OCI-LY1 (cell line): ENCODE measurements around the gene USP6NL.

ENCODE experiments used
- H2AFZ ChIP-seq: fragments of 200-600 bp; sonication (generic), shearing (Covaris generic); 2 replicates; pipeline ENCODE4 v1.6.0; 2014; ENCODE audit warnings: antibody characterized with exemption, mild to moderate bottlenecking, low read length
- H3F3A ChIP-seq: fragments of 200-600 bp; sonication (generic), shearing (Covaris generic); 2 replicates; pipeline ENCODE4 v1.6.0; 2014; ENCODE audit warnings: mild to moderate bottlenecking, antibody characterized with exemption, low read length, moderate library complexity; ENCODE audit not compliant: insufficient read depth
- H3K27ac ChIP-seq: fragments of 200-600 bp; sonication (generic); 2 replicates; pipeline ENCODE4 v1.5.1; 2014; ENCODE audit warnings: low read length, mixed run types, mild to moderate bottlenecking, low read depth; ENCODE audit not compliant: poor library complexity, severe bottlenecking
- H3K27me3 ChIP-seq: fragments of 200-600 bp; sonication (generic); 2 replicates; pipeline ENCODE4 v1.6.0; 2014; ENCODE audit warnings: antibody characterized with exemption, mild to moderate bottlenecking, low read length, moderate library complexity; ENCODE audit not compliant: insufficient read depth
- H3K36me3 ChIP-seq: fragments of 200-600 bp; sonication (generic); 2 replicates; pipeline ENCODE4 v1.6.1; 2014; ENCODE audit warnings: mild to moderate bottlenecking, antibody characterized with exemption, low read length, moderate library complexity, mixed read lengths; ENCODE audit not compliant: insufficient read depth
- H3K4me1 ChIP-seq: fragments of 200-600 bp; sonication (generic); 2 replicates; pipeline ENCODE4 v1.5.1; 2014; ENCODE audit warnings: mild to moderate bottlenecking, low read length, moderate library complexity; ENCODE audit not compliant: insufficient read depth, severe bottlenecking
- H3K4me2 ChIP-seq: fragments of 200-600 bp; sonication (generic), shearing (Covaris generic); 2 replicates; pipeline ENCODE4 v1.6.1; 2014; ENCODE audit warnings: low read length
- H3K4me3 ChIP-seq: fragments of 200-600 bp; sonication (generic); 2 replicates; pipeline ENCODE4 v1.5.1; 2014; ENCODE audit warnings: low read length, low read depth, mild to moderate bottlenecking, mixed read lengths; ENCODE audit not compliant: poor library complexity, severe bottlenecking
- H3K79me2 ChIP-seq: fragments of 200-600 bp; shearing (Covaris generic); 2 replicates; pipeline ENCODE4 v1.6.1; 2016; ENCODE audit warnings: mixed run types, low read length, mixed read lengths; ENCODE audit not compliant: insufficient read depth
- H3K9ac ChIP-seq: fragments of 200-600 bp; sonication (generic), shearing (Covaris generic); 2 replicates; pipeline ENCODE4 v1.6.1; 2014; ENCODE audit warnings: mild to moderate bottlenecking, low read length, mixed read lengths
- H3K9me2 ChIP-seq: fragments of 200-600 bp; sonication (generic), shearing (Covaris generic); 2 replicates; pipeline ENCODE4 v1.6.1; 2014; ENCODE audit warnings: low read depth, mild to moderate bottlenecking, low read length, mixed read lengths
- H3K9me3 ChIP-seq: fragments of 200-600 bp; shearing (Covaris generic); 2 replicates; pipeline ENCODE4 v1.6.1; 2014; ENCODE audit warnings: low read length, mixed read lengths
- H4K20me1 ChIP-seq: fragments of 200-600 bp; sonication (generic), shearing (Covaris generic); 2 replicates; pipeline ENCODE4 v1.6.0; 2016; ENCODE audit warnings: mild to moderate bottlenecking, low read length; ENCODE audit not compliant: insufficient read depth
- CTCF ChIP-seq: fragments of 200-600 bp; sonication (generic), shearing (Covaris generic); IDR thresholded peaks from 2 replicates; pipeline ENCODE4 v1.5.1; 2017; ENCODE audit warnings: mild to moderate bottlenecking, antibody characterized with exemption, low read length, moderate library complexity, mixed read lengths
- EZH2 ChIP-seq: fragments of 200-600 bp; sonication (generic), shearing (Covaris generic); IDR thresholded peaks from 2 replicates; pipeline ENCODE4 v1.8.0; 2017; ENCODE audit warnings: borderline replicate concordance, mixed run types, mild to moderate bottlenecking, antibody characterized with exemption, low read length, moderate library complexity, mixed read lengths

USP6NL gene

GRCh38 chr10:11430421-11431215 is 180.8 kb downstream of the USP6NL start:
- H3K4me1 ChIP-seq = no peaks in the 10 kb centered on the region
- H3K4me3 ChIP-seq = no peak overlapping the region
- no peaks in the 10 kb centered on the region for H3K36me3 ChIP-seq
- TF ChIP-seq EZH2 (no peak), CTCF (no peak)
- H3K27ac ChIP-seq = no peak overlapping the region
- no peak overlapping the region for H3K4me2 ChIP-seq
- H3K27me3 ChIP-seq = no peaks in the 10 kb centered on the region
- no peaks in the 10 kb centered on the region for H3K9me3 ChIP-seq
- H3K79me2 ChIP-seq = no peaks in the 10 kb centered on the region
- no peak overlapping the region for H3K9ac ChIP-seq
- H3F3A ChIP-seq = no peaks in the 10 kb centered on the region
- no peak overlapping the region for H2AFZ ChIP-seq
- H4K20me1 ChIP-seq = no peaks in the 10 kb centered on the region
- H3K9me2 ChIP-seq = no peaks in the 10 kb centered on the region

DNA sequence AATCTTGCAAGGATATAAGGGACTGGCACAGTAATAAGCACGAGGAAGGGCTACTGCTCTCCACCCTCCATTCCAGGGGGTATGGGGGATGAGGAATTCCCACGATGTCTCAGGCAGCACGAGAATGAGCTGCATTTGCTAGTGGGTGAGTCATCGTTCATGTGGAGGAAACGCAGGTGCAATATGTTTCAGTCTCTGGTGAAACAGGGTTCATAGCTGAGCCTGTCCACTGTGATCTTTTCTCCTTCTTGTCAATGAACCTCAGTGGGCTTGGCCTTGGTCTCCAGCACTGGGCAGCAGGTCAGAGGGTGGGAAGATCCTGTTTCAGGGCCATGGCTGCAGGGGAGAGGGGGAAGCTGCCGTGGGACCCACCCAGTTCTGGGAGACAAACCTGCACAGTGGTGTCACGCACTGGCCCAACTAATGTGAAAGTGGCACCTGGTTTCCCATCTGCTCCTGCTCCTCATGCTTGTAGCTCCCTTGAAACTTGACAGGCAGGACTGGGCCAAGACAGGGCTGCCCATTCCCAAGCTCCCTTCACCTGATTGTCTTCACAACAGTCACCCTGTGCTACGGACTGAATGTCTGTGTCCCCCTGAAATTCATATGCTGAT is 181.9 kb downstream of the USP6NL start:
- H3K9me2 ChIP-seq = no peaks in the 10 kb centered on the region
- no peaks in the 10 kb centered on the region for H3F3A ChIP-seq
- no peaks in the 10 kb centered on the region for H3K79me2 ChIP-seq
- no peak overlapping the region for H3K9ac ChIP-seq
- no peak overlapping the region for H2AFZ ChIP-seq
- no peaks in the 10 kb centered on the region for H3K36me3 ChIP-seq
- no peak for TF ChIP-seq CTCF
- no peaks in the 10 kb centered on the region for H3K27me3 ChIP-seq
- H3K4me3 ChIP-seq = no peak overlapping the region
- no peak overlapping the region for H3K27ac ChIP-seq
- no peak overlapping the region for H3K4me2 ChIP-seq
- no peaks in the 10 kb centered on the region for H3K4me1 ChIP-seq
- no peaks in the 10 kb centered on the region for H4K20me1 ChIP-seq
- H3K9me3 ChIP-seq = no peaks in the 10 kb centered on the region

DNA sequence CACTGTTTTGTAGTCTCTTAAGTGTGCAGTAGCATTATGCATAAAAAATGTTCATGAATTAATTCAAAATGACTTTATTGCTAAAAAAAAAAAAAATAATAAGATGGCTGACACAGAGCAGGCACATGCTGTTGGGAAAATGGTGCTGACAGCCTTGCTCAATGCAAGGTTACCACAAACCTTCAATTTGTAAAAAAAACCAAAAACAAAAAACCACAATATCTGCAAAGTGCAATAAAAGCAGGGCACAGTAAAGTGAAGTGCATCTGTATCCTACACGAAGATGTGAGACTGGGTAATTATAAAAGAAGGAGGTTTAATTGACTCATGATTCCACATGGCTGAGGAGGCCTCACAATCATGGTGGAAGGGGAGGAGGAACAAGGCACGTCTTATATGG is 185.8 kb downstream of the USP6NL start:
- H3K27me3 ChIP-seq = no peaks in the 10 kb centered on the region
- no peak overlapping the region for H3K9ac ChIP-seq
- H3K27ac ChIP-seq = no peak overlapping the region
- no peak overlapping the region for H3K4me3 ChIP-seq
- H2AFZ ChIP-seq = no peak overlapping the region
- H3K9me3 ChIP-seq = no peaks in the 10 kb centered on the region
- no peaks in the 10 kb centered on the region for H3K79me2 ChIP-seq
- H3K36me3 ChIP-seq = no peaks in the 10 kb centered on the region
- no peak for TF ChIP-seq EZH2
- TF ChIP-seq CTCF = no peak
- H3K4me1 ChIP-seq = no peaks in the 10 kb centered on the region
- no peaks in the 10 kb centered on the region for H3K9me2 ChIP-seq
- no peaks in the 10 kb centered on the region for H4K20me1 ChIP-seq
- H3K4me2 ChIP-seq = no peak overlapping the region
- no peaks in the 10 kb centered on the region for H3F3A ChIP-seq
